Fibroblast of lung (primary cell): Measurements from ENCODE around the gene ACTRT2.

Source experiments
- EZH2 ChIP-seq: IDR thresholded peaks from 2 replicates; pipeline ENCODE4 v1.5.1; 2012; ENCODE audit warnings: low read length, control low read depth, mild to moderate bottlenecking; ENCODE audit errors: missing control alignments
- TF ChIP-seq, protein P1 (sequence below), 2 donors: IDR thresholded peaks in 1 of 2; conservative IDR thresholded peaks in 1 of 2; 1 replicate in 1 of 2; 2 replicates in 1 of 2; pipeline ENCODE4 v1.5.1; 2011 to 2012; ENCODE audit warnings: low read length in 2 of 2, control low read depth in 1 of 2, inconsistent platforms in 1 of 2, low read depth in 1 of 2, mild to moderate bottlenecking in 1 of 2

DNA sequence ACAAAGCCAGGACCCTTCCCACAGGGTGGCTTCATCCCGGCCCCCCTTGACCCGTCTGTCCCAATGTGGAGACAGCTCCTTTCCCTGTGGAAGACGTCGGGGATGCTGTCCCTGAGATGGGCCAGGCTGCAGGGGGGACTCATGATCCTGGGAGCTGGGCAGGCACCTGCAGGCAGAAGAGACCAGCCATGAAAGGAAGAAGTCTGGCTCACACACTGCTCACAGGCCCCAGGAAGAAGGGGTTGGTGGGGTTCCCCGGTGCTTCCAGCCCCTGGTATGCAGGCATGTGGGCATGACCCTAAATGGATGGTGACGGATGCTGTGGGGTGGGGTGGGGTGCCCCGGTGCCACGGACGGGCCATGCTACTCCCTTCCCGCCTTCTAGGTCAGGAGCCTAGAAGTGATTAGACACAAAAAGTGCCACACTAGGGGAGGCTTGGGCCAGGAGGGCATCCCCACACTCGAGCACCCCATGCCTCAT is 8.3 kb downstream of the ACTRT2 start:
- TF ChIP-seq, protein P1, sequence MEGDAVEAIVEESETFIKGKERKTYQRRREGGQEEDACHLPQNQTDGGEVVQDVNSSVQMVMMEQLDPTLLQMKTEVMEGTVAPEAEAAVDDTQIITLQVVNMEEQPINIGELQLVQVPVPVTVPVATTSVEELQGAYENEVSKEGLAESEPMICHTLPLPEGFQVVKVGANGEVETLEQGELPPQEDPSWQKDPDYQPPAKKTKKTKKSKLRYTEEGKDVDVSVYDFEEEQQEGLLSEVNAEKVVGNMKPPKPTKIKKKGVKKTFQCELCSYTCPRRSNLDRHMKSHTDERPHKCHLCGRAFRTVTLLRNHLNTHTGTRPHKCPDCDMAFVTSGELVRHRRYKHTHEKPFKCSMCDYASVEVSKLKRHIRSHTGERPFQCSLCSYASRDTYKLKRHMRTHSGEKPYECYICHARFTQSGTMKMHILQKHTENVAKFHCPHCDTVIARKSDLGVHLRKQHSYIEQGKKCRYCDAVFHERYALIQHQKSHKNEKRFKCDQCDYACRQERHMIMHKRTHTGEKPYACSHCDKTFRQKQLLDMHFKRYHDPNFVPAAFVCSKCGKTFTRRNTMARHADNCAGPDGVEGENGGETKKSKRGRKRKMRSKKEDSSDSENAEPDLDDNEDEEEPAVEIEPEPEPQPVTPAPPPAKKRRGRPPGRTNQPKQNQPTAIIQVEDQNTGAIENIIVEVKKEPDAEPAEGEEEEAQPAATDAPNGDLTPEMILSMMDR (conservative IDR thresholded peaks at IDR 0.05 in 1 of 2, IDR thresholded peaks at IDR 0.05 in 1 of 2; ENCODE audit: low read depth in 1 of 2, low read length in 2 of 2), result no peak
- TF ChIP-seq EZH2, result no peak
